Posterior vena cava (tissue), 2 donors: ENCODE results near the gene SEMA3A. TPM values are rescaled to one million over a fixed set of nuclear protein-coding genes. Genes with fewer than 3 reads are reported as not detected.
"Not testable (repeated sequence)": the region's sequence is repeated elsewhere in the genome, so short reads cannot be mapped to it uniquely, and the experiment has no call there.

Experiments used
- DNase-seq: peaks from one replicate; pipeline ENCODE4 v3.0.0-alpha.2; 2020; ENCODE audit warnings: low spot score
- intact Hi-C, 2 donors: fragments of 100-400 bp; cut with DNase I; formaldehyde crosslinking; loops; one replicate each; pipeline versions ENCODE4 v1.14.1 to v1.14.2; 2022 to 2023
- total RNA-seq, 2 donors: library from RNA; stranded (reverse); fragmentation: NEBNext Ultra II Directional; extraction: Animal tissue kit (Norgen Biotek cat#: 25700); gene quantifications; one replicate each; pipeline ENCODE4 v1.2.1, GENCODE V29; 2021
- donor health status: DM: yes; HTN: yes; CAD: no.
- donor health status: DM: yes; HTN: yes; CAD: no.

The SEMA3A gene
- total RNA-seq, 2 donors from 2014 or later, result 10.9 to 19.4 TPM

DNA sequence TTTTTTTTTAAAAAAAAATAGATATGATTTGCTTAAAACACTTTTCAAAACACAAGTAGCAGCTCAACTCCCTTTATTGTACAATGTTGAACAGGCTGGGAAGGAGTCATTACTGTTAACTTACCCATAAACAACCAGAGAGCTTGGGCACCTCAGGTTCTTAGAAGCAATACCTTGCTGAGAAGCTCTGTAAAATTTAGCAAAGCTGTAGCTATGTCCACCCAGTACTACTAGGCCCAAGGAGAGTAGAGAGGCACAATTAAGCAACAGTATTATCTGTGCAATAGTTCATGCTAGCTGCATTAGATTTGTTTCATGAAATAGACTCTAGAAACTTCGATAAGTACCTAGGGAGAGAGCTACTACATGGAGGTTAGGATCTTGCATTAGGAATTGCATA, 32.0 kb downstream of the SEMA3A start:
- intact Hi-C loops, result no loop called here
- DNase-seq, result no peak

- no peak for DNase-seq
These were observed 32.5 kb downstream of the SEMA3A start for GRCh38 chr7:84162125-84162524.

GRCh38 chr7:84161398-84161797, 33.2 kb downstream of the SEMA3A start:
- DNase-seq, result no peak
- intact Hi-C loops, result no loop called here

More at GRCh38 chr7:84162125-84162524, 32.5 kb downstream of the SEMA3A start:
- intact Hi-C loops, result no loop called here

DNA sequence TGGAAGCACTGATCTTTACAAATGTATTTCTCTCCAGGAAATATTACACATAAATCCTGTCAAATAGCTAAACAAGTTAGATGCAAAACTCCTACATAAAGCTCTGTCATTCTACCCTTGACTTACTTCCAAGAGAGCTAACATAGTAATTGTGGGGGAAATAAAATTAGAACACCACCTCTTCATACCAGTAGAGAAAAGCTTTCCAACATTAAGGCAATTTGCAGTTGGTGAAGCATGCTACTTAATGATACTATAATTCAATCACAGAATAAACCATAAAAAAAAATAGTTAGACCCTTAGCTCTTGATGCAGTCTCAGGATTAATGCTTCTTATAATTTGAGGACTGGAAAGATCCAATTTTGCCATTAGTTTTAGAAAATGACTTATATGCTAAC, 35.2 kb downstream of the SEMA3A start:
- no peak for DNase-seq
- intact Hi-C loops, result no loop called here

DNA sequence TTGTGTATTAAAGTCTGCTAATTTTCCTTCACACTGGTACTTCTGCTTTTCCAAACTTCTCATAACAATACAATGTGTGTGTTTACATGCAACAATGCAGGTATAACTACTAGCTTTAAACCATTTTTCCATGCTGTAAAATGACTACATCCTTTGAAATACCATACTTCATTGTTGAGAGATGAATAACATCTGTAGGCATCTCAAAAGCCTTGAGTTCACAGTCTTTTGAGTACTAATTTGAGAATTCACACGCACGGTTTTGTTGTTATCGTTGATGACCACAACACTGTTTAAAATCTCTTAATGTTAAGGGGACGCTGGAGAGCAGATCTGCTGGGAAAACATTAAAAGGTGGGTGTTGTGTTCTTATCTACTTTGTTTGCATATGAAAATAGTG, 37.4 kb downstream of the SEMA3A start:
- DNase-seq, result no peak
- intact Hi-C loops, result no loop called here

- intact Hi-C loops, result no loop called here
- no peak for DNase-seq
These were observed 39.4 kb downstream of the SEMA3A start for GRCh38 chr7:84154991-84155781.

DNA sequence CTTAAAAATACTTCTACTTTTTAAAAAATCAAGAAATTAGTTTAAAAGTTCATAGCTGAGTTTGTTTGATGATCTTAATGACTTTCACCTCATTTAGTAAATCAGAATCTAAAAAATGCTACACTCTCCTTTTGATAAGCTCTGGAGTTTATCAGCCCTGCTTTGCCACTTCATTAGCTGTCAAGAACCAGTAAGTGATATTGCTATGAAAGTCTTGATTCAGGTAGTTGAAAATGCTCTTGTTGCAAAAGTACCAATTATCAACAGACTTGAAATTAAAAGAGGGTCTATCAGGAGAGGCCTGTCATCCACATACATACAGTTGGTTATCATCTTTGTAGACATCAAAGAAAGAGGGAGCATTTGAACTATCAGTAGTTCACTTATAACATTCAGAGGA, 41.6 kb downstream of the SEMA3A start:
- DNase-seq, result no peak
- intact Hi-C loops, result no loop called here

DNA sequence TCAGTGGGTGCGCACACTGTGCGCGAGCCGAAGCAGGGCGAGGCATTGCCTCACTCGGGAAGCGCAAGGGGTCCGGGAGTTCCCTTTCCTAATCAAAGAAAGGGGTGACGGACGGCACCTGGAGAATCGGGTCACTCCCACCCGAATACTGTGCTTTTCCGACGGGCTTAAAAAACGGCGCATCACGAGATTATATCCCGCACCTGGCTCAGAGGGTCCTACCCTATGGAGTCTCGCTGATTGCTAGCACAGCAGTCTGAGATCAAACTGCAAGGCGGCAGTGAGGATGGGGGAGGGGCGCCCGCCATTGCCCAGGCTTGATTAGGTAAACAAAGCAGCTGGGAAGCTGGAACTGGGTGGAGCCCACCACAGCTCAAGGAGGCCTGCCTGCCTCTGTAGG, 44.2 kb downstream of the SEMA3A start:
- DNase-seq, intact Hi-C loops: not testable (repeated sequence)

GRCh38 chr7:84149573-84149972, 45.0 kb downstream of the SEMA3A start:
- intact Hi-C loops, result no loop called here
- DNase-seq, result no peak

GRCh38 chr7:84145892-84146291, 48.7 kb downstream of the SEMA3A start:
- no peak for DNase-seq
- intact Hi-C loops, result no loop called here

DNA sequence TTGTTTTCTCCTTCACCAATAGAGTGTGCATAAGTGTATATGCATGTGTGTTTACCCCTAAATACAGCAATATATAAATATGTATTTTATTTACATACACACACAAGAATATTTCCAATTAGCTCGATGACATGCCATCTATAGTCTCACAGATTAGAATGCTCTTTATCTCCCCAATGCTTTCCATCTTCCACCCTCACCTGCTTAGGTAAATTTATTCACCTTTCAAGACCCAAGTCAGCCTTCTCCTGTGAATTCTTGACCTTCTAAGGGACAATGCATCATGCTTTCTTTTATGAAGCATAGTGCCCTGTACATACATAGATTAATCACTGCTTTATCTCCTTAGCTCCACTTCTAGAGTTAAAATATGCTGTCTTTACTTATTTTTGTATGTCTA, 49.7 kb downstream of the SEMA3A start:
- intact Hi-C loops, result no loop called here
- no peak for DNase-seq

DNA sequence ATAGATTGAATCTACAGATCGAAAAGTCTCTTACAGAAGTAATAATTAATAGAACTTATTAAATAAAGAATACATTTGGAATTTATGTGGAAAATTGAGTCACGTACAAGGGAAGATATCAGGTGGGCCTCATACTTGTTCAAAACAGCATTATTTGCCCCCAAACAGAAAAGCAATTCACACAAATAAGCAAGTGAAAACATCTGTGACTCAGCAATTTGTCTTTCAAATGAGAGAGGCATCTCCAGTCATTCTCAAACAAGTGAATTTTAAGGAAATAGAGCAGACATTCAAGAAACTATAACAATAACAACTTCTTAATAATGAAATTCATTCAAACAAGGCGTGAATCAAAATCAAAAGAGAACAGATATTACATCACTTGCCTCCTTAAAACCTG, 50.1 kb downstream of the SEMA3A start:
- DNase-seq, result no peak
- intact Hi-C loops, result no loop called here

DNA sequence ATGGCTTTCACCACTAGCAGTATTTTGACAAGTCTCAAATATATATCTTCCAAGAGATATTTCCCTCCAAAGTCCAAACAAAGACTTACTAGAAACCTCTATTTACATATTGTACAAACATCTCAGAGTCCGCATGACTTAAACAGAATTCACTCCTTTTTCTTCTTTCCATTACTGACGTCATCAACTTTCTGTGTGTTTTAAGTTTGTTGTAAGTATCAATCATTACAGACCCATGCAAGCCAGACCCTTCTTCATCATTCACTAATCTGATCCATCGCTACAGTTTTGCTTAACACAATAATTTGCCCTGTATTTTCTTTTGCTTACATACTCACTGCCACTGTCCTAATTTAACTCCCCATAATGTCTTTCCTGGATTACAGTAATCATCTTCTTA, 51.9 kb downstream of the SEMA3A start:
- intact Hi-C loops, result no loop called here

GRCh38 chr7:84139986-84140729, 54.4 kb downstream of the SEMA3A start:
- intact Hi-C loops, result no loop called here
- DNase-seq, result no peak

More for the DNA sequence above, 51.9 kb downstream of the SEMA3A start:
- no peak for DNase-seq

GRCh38 chr7:84138411-84138810, 56.2 kb downstream of the SEMA3A start:
- DNase-seq, result no peak
- intact Hi-C loops, result no loop called here

- intact Hi-C loops, result no loop called here
- DNase-seq, result no peak
These were observed 56.8 kb downstream of the SEMA3A start for GRCh38 chr7:84137812-84138211.

DNA sequence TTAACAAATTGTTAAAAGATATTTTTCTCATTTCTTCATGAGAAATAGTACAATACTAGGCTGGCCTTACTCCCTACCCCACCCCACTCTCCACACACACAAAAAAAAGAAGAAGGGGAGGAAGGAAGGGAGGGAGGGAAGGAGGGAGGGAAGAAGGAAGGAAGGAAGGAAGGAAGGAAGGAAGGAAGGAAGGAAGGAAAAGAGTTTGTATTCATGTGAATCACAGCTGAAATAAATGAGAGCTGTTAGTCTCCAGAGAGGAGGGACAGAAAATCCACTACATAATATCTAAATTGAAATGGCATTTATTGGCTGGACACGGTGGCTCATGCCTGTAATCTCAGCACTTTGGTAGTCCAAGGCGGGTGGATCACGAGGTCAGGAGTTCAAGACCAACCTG, 57.8 kb downstream of the SEMA3A start:
- DNase-seq, result no peak
- intact Hi-C loops, result no loop called here

- no peak for DNase-seq
- intact Hi-C loops, result no loop called here
These were observed 58.3 kb downstream of the SEMA3A start for GRCh38 chr7:84136336-84136735.

- DNase-seq, result no peak
- intact Hi-C loops, result no loop called here
These were observed 60.4 kb downstream of the SEMA3A start for GRCh38 chr7:84134169-84134568.

DNA sequence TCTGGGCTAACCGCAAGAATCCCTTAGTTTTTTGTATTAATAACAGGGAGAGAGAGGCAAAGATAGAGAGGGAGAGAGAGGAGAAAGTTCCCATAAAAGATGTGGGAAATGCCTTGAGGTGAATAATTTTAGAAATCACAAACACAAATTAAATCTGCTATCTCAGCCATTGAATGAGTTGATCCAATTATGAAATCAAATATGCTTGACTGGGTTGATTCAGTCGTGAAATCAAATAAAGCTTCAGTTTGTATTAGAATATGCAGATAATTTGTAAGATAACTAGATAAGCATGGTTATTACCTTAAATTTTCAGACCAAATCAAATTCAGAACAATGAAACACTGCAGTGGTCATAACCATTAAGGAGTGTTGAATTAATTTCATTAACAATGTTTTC, 68.9 kb downstream of the SEMA3A start:
- intact Hi-C loops, result no loop called here

More for the DNA sequence above, 68.9 kb downstream of the SEMA3A start:
- DNase-seq, result no peak
